HG03095 (cell line): ENCODE data around the gene ANKRD13D.
"Not testable (repeated sequence)": the region's sequence is repeated elsewhere in the genome, so short reads cannot be mapped to it uniquely, and the experiment has no call there.

ENCODE experiments used
- ATAC-seq: cut with Tn5 transposase; IDR thresholded peaks from one replicate; pipeline ENCODE4 v1.9.1; 2021; ENCODE audit warnings: moderate library complexity; ENCODE audit not compliant: unreplicated experiment

The ANKRD13D gene

GRCh38 chr11:67317205-67317887 is 28.2 kb downstream of the ANKRD13D start:
- ATAC-seq, result peak; percentile 68

DNA sequence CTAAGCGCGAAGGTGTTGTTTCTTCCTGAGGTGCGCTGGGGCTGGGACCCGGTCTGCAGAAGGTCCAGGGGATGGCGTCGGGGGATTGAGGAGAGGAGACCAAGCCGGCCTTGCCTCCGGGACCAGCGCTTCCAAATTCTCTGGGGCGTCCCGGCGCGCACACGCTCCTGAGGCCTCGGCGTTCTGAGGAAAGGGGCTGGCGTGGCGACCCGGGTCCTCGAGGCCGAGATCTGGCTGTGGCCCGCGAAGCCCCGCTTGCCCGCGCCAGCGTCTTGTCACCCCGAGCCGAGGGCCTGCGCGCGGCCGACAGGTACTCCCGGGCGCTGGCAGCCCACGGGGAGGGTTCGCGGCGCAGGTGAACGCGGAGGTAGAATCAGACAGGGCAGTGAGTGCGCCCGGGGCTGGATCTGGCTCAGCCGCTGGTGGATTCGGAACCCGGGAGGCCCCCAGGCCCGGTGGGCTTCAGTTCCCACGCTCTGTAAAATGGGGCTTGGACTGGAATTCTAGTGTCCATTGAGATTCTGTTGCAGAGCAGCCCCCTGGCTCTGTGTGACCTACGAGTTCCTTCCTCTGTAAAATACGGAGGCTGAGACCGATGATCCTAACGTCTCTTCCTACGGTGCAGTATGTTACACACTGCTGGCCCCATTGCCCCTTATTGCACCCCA is 28.9 kb downstream of the ANKRD13D start:
- ATAC-seq, result no peak

DNA sequence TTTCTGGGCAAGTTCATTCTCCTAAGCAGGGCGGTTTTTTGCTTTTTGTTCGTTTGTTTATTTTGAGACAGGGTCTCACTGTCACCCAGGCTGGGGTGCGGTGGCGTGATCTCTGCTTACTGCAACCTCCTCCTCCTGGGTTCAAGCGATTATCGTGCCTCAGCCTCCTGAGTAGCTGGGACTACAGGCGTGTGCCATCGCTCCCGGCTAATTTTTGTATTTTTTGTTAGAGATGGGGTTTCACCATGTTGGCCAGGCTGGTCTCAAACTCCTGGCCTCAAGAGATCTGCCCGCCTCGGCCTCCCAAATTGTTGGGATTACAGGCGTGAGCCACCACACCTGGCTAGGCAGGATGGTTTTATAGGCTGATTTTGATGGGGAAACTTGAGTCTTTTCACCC is 29.8 kb downstream of the ANKRD13D start:
- ATAC-seq, result not testable (repeated sequence)

- ATAC-seq, result no peak
Measured at GRCh38 chr11:67320011-67320410, 30.9 kb downstream of the ANKRD13D start.

DNA sequence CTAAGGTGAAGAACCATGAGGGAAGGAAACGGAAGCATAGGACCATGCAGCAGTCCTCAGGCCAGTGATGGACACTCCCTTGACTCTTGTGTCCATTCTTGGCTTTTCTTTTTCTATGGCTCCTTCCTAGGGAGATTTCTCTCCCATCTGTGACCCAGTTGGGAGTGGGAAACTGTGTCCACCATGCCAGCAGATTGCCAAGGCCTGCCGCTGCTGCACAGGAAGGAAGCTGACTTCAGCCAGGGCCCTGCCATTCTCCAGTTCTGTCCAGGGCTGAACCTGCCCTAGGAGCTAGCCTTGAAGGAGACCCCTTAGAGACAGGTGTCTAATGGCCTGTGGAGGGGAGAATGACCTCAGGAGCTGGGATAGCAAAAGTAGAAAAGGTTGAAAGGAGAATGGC is 31.6 kb downstream of the ANKRD13D start:
- no peak for ATAC-seq

DNA sequence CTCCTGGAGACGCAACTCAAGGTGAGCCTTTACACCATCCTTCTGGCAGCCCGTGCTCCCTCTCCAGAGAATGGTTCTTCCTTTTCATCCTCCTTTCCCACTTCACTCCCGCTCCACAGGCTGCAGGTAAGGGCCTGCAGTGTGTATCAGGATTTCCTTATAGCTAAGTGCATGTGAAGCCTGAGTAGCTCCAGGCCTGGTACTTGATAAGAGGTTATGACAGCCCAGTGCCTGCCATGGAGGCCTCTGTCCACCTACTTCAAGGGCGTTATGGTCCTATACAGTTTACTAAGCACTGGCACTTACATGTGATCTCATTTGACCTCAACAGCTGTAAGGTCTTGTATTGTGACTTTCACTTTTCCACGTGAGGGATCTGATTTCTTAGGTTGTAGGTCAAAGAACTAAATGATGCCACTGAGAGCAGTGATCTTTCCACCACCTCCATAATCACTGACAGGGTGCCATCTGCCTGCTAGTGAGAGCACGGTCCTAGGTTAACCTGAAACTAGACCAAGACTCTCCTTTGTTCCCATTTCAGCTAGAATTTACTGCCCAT is 32.3 kb downstream of the ANKRD13D start:
- ATAC-seq, result no peak

- ATAC-seq, result no peak
Measured at GRCh38 chr11:67322049-67322448, 32.9 kb downstream of the ANKRD13D start.

DNA sequence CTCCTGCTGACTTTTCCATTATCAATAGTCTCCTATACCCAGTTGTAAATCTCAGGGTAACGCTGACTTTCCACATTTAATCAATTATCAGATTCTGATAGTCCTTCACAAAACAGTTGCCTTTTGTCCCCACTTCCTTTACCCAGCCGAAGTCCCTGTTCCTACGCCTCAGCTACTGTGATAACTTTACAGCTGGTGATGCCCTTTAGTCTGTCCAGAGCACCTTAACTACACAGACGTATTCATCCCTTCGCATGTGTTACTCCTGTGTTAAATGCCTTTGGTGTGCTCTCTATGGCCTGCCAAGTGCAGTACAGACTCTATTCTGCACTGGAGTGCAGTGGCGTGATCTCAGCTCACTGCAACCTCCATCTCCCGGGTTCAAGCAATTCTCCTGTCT is 34.4 kb downstream of the ANKRD13D start:
- no peak for ATAC-seq

GRCh38 chr11:67332081-67332691 is 43.1 kb downstream of the ANKRD13D start:
- ATAC-seq, result no peak

GRCh38 chr11:67337257-67337656 is 48.2 kb downstream of the ANKRD13D start:
- no peak for ATAC-seq

DNA sequence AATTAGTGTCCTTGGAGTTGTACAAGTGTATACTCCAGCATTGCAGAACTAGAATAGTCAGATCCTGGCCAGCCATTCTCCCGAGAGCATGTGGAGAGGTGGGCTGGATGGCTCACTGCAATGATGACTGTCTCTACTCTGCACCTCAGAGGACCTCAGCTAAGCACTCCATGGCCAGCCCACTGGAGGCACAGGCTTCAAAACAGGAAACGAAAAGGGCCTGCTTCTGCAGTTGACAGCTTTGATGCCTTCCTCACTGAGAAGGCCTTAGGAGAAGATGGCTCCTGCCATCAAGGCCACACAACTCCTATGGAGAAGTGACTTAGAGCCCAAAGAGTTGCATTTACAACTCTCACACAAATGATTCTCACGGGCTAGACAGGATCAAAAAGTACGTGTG is 55.2 kb downstream of the ANKRD13D start:
- ATAC-seq, result no peak

- no peak for ATAC-seq
Measured at GRCh38 chr11:67345247-67345919, 56.3 kb downstream of the ANKRD13D start.

DNA sequence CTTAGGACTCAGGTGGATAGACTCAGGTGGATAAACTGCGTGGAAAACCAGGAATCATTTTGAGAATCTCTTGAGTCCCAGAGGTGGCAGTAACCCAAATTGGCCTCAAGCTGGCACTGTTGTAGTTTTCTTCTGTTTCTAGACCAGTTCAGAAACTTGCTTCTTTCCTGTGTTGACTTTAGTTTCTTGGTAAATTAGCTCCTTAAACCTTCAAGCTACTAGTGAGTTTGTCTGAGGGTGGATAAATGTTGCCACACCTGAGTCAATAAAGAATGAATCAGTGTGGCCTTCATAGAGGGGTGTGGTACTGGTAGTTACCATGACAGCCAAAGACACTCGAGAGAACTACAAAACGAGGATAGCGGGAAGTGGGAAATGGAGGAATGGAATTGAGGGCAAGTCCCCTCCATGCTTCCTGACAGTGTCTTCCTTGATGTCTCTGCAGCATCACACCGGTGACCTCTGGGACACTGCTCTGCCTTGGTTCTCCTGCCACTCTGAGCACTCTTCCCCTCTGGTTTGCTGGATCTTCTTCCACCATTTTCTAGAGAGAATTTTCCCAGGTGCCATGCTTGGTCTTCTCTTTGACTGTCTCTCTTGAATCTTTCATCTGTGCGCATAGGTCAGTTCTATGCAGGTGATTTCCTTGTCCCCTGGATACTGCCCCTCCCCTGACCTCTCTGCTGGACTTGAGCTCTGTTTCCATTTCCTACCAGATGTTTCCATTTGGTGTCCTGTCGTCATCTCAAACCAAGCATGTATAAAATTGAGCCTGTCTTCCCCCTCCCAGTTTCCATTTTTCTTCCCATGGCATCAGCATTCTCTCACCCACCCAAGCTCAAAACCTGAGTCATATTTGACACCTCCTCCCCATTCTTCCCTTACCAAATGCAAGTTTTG is 57.1 kb downstream of the ANKRD13D start:
- no peak for ATAC-seq

DNA sequence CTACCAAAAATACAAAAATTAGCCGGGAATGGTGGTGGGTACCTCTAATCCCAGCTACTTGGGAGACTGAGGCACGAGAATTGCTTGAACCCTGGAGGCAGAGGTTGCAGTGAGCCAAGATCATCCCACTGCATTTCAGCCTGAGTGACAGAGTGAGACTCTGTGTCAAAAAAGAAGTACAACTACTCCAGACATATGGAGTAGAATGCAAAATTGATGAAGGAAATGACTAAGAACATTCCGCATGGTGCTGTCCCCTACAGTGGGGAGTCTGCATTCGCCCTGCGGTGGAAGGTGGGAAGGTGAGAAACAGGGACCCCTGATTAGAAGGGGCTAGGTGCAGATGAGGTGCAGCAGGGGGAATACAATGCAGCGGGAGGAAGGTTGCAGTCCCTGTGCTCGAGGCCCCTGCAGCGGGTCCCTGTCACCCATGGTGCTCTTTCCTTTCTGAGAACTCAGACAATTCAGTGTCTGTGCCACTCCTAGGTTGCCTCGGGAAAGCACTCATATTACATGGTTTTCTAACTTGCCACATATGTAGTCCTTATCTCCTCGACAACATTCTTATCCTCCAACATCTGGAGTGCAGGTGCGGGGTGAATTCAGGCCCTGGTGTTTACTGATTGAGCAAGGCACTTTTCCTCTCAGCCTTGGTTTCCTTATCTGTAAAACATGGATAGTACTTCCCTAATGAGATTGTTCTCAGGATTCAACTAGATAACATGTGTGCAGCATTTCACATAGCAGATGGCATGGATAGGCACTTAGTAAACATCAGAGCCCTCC is 59.1 kb downstream of the ANKRD13D start:
- no peak for ATAC-seq

DNA sequence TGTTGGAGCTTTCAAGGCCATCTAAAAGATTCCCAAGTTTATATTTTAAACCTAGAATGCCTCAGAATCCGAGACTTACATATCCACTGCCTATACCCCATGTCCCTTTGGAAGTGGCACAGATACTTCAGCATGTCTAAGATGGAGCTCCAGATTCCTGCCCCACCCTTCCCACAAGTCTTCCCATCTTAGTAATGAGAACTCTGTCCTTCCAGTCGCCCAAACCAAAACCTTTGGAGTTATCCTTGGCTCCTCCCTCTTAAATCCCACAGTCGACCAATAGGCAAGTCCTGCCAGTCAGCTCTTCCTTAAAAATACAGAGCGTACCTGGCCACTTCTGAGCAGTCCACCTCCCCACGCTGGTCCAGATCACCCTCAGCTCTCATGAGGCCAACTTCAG is 59.9 kb downstream of the ANKRD13D start:
- no peak for ATAC-seq

GRCh38 chr11:67349457-67349856 is 60.4 kb downstream of the ANKRD13D start:
- ATAC-seq, result no peak

- no peak for ATAC-seq
Measured at GRCh38 chr11:67349928-67350465, 60.9 kb downstream of the ANKRD13D start.

GRCh38 chr11:67351275-67352005 is 62.3 kb downstream of the ANKRD13D start:
- no peak for ATAC-seq
